Measurements from ENCODE around the gene JAM3.

GRCh38 chr11:134021326-134021725, 47.5 kb upstream of the JAM3 start:
- TF ChIP-seq CTCF (IDR thresholded peaks at IDR 0.05) (no peak), EZH2 (IDR thresholded peaks at IDR 0.05) (no peak), EZH2phosphoT487 (IDR thresholded peaks at IDR 0.05) (no peak)
